OCI-M2 (cell line): ENCODE results near the gene EFCAB7.

Experiments
- DNase-seq: peaks from one replicate; lab custom pipeline; 2025; ENCODE audit not compliant: unreplicated experiment; lab: John Stamatoyannopoulos, UW

Gene EFCAB7, protein sequence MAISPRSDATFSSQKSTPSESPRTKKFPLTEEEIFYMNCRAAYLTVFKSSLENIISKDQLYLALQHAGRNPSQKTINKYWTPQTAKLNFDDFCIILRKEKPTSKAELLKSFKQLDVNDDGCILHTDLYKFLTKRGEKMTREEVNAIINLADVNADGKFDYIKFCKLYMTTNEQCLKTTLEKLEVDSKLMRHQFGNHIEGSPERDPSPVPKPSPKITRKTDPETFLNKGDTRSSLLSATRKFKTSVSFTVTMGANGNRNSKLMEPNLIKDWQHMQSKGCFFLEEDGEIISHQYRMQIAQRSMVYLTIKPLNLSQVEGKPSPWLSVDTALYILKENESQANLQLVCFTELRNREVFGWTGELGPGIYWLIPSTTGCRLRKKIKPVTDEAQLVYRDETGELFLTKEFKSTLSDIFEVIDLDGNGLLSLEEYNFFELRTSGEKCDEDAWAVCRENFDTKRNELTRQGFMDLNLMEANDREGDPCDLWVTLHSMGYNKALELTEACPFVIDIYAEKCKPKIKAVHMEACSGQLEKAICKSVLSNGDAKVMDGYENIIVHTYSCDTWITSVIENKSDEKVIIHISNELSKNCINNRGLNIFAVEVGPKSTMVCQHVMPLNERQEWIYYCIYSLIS

DNA sequence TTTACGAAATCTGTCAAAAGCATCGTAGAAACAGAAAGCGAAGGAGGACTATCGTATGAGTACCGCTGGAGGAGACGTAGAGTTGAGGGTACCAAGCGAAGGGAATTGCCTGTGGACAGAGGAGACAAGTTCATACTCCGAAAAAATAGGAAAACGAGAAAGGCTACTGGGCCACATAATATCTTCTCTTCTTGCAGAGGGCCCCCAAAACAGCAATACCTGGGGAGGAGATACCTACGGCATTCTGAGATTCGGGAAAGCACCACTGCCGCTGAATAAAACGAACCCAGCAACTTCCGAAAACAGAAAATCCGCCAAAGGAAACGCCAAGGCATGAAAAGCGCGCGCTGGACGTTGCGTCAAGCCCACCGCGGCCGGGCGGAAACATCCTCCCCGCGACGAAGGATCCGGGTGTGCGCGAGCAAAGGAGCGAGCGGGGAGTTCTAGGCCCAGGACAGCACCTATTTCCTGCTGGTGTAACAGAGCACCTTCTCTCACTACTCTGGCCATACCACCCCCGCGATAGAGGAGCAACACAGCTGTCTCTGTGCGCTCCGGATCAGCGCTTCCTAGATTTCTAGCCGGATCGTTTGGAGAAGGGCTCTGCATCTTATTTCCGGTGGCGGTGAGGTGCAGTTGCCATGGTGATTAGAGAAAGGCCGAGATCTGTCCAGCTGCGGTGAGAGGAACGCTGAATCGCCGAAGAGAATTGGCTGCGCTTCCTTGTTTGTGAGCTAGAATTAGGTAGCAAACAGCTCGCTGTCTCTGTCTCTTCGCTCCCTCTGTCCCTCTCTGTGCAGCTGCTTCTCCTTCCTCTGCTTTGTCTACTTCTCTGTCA lies at the start of gene EFCAB7, which contains the start of gene ITGB3BP:
Gene EFCAB7, plus strand, starts transcription at position 635 of the 838 bp plus-strand sequence. CDS start 2,048 bp downstream, outside the sequence.
Gene ITGB3BP, minus strand, starts transcription at position 335 of the 838 bp plus-strand sequence. Its CDS starts 92 bp downstream, at position 243.
- DNase-seq, result peak; percentile 45

DNA sequence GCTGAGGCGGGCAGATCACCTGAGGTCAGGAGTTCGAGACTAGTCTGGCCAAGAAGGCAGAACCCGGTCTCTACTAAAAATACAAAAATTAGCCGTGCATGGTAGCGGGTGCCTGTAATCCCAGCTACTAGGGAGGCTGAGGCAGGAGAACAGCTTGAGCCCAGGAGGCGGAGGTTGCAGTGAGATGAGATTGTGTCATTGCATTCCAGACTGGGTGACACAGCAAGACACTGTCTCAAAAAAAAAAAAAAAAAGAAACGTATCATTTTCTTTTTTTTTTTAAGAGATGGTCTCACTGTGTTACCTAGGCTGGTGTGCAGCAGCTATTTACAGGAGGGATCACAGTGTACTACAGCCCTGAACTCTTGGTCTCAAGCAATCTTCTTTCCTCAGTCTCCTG lies 47.6 kb upstream of the EFCAB7 start:
- DNase-seq, result no peak

DNA sequence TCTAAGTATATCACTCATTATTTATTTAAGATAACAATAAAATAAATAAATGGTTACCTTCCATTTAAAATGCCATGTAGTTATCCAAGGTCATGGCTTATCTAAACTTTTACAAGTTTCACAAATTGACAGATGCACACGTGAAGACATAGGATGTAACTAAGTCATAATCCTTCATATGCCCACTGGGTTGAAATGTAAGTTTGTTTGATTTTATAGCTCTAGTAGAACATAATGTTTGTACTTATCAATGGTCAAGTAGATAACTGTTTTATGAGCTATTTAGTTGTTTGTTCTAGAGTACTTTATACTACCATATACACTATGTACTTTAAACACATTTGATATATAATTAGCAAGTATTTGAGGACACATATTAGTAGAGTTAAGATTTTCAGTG lies 43.3 kb upstream of the EFCAB7 start:
- DNase-seq, result no peak

DNA sequence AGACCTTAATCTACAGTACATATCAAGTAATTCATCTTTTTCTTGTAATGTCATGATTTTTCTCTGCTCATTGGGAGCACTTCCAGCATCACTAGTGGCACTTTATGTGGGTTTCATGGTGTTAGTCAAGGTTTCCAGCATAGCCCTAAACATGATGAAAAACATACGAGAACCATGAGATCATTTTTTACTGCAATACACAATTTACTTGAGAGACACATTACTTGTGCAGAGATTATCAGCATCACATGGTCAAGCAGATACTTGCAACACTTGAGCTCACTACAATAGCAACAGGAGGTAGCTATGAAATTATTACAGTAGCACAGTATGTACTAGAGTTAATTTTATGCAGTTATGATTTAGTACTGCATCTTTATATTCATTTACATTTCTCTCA lies 36.7 kb upstream of the EFCAB7 start:
- no peak for DNase-seq

DNA sequence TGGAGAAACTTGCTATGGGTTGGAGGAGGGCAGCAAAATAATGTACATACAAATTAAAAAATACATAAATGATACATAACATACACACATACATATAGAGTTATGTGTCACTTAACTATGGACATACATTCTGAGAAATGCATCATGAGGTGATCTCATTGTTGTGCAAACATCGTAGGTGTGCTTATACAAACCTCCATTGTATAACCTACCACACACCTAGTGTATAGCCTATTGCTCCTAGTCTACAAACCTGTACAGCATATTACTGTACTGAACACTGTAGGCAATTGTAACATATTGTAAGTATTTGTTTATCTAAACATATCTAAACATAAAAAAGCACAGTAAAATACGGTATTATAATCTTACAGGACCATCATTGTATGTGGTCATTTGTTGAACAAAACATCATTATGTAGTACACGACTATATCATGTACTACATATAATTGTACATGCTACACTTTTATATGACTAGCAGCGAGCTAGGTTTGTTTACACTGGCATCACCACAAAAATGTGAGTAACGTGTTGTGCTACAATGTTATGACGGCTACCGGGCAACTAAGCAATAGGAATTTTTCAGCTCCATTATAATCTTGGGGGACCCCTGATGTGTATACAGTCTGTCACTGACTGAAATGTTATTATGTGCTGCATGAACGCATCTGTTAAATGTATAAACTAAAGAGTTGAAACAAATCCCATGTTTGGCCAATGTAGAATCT lies 35.8 kb upstream of the EFCAB7 start:
- DNase-seq, result no peak

DNA sequence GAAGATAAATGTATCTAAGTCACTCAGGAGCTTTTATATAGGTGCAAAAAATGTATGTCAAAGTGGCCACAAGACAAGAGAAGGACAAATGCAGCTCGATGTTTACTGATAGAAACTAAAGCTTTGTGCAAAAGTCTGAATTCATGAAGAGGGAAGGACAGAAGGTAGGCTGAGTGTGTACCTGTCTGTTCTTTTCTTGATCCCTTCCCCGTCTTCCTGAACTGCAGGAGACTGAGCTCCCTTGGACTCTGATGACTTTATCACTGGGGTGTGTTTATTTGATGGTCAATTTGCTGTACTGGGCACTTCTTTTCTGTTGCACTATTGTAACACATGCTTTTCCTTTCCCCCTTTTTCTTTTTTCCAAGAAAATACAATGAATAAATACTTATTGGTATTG lies 25.7 kb upstream of the EFCAB7 start:
- no peak for DNase-seq

DNA sequence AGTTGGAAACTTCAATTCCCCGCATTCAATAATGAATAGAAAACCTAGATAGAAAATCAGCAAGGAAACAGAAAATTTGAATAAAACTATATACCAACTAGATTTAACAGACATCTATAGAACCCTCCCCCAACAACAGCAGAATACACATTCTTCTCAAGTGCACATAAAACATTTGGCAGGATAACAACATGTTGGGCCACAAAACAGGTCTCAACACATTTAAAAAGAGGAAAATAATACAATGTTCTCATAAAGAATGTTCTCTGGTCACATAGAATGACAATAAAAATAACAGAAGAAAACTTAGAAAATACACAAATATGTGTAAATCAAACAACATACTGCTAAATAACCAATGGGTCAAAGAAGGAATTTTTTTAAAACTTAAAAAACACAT lies 25.2 kb upstream of the EFCAB7 start:
- no peak for DNase-seq

DNA sequence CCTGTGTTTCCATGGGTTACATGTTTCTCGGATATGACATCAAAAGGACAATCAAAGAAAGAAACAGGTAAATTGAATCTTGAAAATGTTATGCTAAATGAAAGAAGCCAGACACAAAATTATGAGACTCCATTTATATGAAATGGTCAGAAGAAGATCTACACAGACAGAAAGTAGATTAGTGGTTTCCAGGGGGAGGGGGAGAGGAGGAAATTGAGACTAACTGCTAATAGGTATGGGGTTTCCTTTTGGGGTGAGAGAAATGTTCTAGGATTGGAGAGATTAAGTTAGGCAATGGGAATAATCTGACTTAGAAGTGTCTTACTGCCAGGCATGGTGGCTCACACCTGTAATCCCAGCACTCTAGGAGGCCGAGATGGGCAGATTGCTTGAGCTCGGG lies 22.1 kb upstream of the EFCAB7 start:
- DNase-seq, result no peak

DNA sequence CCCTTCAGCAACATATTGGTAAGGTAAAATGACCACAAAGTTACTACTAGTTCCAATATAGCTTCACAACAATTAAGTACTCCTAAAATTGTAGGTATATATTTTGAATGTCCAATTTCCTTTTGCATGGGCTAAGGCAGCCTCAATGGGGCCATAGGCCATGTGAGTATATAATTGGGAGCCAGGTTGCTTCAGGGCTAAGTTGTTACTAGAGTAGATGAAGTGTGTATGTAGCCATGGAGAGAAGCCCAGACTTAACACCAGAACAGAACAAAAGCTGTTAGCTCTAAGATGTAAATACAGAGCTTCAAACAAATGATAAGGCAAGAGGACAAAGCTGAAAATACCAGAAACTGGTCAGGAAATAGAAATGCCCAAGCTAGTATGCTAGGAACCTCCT lies 16.5 kb upstream of the EFCAB7 start:
- no peak for DNase-seq

DNA sequence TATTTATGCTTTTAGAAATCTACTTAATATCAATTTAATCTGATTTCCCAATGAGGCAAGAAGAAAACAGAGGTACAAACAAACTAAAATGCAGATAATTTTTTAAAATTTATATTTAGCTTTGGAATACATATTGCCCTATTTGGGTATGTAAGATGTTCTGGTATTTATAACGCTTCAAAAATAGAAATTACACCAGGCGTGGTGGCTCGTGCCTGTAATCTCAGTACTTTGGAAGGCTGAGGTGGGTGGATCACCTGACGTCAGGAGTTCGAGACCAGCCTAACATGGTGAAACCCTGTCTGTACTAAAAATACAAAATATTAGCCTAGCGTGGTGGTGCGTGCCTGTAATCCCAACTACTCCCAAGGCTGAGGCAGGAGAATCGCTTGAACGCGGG lies 13.6 kb upstream of the EFCAB7 start:
- no peak for DNase-seq

DNA sequence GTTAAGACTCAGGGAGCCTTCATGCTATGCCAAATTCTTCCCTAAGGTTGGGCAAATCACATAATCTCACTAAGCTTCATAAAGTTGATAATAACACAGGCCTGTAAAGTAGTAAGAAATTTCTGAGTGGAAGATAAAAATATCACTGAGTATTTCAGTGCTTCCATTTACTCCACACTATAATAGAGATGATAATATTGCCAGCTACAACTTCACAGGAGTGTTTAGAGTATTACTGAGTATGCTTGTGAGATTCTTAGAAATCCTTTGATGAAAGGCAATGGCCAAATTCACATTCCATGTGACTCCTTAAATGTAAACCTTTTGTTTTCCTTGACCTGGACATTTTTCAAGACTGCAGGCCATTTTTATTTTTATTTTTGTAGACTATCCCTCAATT lies 10.7 kb upstream of the EFCAB7 start:
- DNase-seq, result no peak

DNA sequence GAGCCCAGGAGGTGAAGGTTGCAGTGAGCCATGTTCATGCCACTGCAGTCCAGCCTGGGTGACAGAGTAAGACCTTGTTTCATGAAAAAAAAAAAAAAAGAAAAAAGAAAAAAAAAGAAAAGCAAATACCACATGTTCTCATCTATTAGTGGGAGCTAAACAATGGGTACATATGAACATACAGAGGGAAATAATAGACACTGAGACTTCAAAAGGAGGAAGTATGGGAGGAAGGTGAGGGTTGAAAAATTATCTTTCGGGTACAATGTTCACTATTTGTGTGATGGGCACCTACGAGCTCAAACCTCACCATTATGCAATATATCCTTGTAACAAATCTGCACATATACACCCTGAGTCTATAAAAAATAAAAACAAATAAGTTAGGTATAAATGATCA lies 6.7 kb upstream of the EFCAB7 start:
- no peak for DNase-seq

DNA sequence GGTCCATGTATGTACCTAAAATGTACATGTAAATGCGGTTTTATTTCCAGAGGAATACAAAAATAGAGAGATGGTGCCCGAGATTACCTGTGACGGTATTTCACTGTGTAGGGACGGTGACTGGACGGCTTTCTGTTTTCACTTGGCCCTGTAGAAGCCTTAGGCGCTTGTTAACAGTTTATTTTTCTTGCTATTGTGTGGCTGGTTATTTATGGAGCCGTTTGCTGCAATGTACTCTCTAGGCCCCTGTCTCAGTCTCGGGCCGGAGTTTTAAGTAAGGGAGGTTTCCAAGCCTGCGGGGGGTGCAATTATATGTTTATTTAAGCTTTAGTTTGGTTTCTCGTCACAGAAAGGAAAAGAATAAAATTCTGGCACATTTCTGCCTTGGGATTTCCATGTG lies 413 bp downstream of the EFCAB7 start:
- no peak for DNase-seq

DNA sequence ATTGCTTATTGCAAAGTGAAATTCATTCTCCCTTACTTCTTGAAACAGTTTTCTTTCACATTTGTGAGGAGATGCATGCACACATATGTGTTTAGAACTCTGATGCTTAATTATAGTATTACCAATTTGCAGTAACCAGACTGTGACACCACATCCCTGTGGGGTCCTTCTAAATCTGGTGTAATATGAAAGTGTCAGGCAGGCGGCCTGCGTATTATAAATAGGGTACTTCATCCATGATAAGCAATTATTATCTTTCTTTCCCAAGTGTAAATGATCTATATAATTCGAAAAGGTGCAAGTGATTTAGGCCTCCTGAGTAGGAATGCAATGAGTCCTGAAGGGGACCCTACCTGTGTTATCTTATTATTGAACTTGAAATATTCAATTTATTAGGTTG lies 876 bp downstream of the EFCAB7 start:
- no peak for DNase-seq

DNA sequence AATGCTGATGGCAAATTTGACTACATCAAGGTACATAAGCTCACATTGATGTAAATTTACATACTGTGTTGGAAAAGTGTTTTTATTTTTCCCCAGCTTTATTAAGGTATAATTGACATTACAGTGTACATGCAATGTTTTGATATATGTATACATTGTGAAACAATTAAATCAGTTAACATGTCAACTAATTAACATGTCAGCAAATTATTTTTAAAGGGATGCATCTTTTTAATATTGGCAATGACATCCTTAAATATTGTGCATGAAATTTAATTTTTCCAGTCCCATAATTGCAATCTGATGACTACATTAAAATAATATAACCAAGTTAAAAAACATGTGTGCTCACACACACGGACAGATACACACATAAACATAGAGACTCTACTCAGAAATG lies 9.4 kb downstream of the EFCAB7 start:
- no peak for DNase-seq

DNA sequence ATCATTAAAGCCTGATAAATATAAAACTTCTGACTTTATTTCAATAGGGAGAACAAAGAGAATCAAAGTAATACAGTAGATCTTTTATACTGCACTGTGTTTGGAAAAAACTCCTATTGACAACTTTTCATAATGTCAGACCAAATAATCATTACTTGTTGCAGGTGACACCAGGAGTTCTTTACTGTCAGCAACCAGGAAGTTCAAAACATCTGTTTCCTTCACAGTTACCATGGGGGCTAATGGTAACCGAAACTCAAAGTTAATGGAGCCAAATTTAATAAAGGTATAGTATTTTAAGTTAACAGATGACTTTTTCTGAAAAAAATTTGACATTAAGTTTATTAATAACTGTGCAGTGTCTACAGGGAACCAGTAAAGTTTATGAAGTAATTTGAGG lies 10.6 kb downstream of the EFCAB7 start:
- no peak for DNase-seq

DNA sequence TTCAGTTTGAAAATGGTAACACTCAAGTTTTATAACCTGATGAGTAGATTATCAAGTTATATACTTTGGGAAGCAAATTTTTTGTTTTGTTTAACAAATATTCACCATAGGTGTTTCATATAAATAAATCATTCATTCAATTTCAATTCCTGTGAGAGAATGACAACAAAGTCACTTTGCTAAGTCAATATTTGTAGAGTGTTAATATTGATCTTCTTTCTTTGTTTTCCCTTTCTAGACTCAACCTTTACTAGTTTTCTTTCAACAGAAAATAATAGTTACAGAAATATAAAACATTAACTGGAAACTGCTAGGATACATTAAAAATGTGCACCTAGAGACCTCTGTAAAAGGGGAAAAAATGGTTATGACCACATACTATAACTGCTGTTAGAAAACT lies 11.1 kb downstream of the EFCAB7 start:
- DNase-seq, result no peak

DNA sequence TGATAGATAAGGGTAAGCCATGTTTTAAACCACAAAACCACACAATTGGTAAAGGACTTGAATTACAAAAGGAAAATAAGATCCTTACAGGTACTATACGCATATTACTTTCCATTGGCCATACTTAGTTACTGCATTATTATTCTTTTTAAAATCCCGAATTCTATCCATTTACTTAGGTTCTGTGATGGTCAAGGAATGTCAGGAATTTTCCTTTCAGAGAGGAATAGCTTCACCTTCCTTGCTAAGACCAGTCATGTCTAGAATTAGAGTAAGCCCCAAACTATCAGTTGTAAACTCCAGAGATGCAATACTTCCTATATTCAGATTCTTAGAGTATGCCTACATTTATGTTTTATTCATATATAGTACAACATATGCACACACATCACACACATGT lies 13.7 kb downstream of the EFCAB7 start:
- no peak for DNase-seq

DNA sequence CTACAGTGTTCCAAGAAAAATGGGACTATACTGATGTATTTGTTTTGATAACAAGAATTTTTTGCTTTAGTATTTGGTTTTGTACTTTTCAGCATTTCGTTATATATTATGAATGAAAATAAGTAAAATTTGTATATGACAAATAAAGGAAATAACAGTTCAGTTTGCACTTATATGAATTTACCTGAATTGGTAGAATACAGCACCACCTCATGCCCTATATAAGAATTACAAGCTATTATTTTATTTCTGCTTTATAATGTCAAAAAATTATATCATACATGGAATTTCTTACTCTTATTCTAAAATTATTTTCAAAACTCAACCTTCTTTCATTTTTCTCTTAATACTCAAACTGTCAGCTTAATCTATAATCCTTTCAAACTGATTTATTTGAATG lies 14.6 kb downstream of the EFCAB7 start:
- no peak for DNase-seq

DNA sequence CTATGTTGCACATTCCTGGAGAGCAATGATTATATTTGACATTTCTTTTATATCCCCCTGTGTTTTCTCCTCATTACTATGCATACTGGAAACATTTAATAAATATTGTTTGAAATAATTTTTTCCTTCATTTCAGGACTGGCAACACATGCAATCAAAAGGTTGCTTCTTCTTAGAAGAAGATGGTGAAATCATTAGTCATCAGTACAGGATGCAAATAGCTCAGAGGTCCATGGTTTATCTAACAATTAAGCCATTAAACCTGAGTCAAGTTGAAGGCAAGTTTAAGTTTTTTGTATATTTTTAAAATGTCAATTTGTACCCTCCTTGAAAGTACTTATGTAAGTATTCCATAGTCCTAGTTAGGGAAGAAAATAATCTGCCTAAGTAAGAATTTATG lies 22.5 kb downstream of the EFCAB7 start:
- no peak for DNase-seq
